ENCODE data around the gene ZNF423.

Gene ZNF423

DNA sequence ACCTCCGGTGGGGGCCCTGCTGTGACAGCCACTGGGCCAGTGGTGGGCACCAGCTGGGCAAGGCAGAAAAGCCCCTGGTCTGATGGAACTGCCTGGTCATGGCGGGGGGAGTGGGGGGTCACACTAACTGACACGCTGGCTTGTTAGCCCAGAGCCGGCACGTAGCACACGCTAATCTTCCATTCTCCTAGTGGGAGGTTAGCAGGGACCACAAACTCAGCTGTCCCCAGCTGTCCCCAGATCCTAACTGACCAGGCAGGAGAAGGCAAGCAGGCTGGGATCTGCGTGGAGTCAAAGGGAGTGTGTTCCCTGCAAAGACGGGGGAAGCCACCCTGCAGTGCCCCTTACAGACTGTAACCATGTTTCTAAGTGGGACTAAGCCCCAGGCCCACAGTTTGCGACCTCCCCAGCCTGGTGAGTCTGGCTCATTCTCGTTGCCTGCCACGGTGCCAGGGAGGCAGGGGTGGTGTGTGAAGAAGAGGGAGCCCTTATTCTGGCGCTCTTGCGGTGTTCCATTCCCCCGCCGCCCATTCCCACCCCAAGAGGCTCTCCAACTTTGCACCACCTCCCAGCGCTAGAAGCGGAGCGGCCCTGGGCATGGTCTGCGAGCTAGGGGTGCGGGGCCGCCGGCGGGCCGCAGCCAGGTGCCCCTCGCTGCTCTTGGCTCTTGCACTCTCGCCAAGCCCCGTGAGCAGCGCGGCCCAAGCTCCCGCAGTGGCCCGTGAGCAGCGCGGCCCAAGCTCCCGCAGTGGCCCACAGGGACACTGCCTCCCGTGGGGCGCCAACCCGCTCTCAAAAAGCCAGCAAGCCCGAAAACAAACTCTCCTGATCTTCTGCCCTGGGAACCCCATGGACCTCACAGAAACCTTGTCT, 12.1 kb upstream of the ZNF423 start:
- no peak for DNase-seq

- no peak for DNase-seq
These were observed 11.3 kb upstream of the ZNF423 start for GRCh38 chr16:49867234-49867633.

DNA sequence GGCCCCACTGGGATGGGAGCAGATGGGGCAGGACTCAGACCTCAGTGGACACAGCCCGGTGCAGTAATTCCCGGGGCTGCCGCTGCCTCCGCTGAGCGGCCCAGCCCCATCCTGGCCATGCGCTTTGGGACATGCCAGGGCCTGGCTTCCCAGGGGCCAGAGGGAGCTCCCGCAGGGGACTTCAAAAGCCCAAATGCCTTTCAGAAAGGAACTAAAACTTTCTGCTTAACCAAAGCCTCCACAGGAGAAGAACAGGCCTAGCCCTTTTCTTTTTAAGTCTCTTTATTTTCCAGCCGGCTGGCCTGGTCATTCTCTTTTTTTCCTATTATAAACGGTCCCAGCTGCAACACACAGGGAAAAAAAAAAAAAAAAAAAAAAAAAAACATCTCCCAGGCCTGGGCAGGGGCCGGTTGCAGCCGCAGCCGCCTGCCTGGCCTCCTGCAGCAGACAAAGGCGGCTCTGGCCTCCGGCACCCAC, 10.7 kb upstream of the ZNF423 start:
- DNase-seq, result no peak

DNA sequence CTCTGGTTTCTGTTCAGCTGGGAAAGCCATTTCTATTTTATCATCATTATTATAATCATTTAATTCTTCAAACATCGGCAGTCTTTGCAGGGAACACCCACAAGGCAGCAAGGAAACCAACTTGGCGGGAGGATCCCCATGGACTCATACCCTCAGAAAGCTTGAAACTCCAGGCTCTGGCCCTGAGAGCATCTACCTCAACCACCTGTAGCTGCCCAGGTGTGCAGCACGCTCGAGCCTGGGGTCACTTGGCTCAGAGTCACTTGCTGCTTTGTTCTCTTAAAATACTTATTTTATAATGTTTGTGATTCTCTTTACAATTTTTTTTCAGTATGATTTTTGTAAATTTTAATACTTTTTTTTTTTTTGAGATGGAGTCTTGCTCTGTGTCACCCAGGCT, 6.8 kb upstream of the ZNF423 start:
- no peak for DNase-seq

DNA sequence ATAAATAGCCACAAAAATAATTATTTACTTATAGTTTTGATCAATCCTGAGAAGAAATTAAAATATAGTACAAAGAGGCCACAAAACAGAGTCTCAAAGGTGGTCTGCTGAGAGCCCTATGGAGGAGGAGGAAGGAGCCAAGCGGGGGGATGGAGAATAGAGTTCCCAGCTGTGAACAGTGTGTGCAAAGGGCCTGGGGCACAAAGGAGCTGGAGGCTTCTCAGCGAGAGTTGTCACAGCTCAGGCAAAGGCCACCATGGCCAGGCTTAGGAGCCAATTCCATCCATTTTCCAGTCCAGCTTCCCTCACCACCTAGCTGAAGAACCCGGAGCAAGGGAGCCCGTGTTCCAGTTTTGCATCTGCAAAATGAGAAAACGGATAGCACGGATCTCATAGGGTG, 5.4 kb upstream of the ZNF423 start:
- no peak for DNase-seq

DNA sequence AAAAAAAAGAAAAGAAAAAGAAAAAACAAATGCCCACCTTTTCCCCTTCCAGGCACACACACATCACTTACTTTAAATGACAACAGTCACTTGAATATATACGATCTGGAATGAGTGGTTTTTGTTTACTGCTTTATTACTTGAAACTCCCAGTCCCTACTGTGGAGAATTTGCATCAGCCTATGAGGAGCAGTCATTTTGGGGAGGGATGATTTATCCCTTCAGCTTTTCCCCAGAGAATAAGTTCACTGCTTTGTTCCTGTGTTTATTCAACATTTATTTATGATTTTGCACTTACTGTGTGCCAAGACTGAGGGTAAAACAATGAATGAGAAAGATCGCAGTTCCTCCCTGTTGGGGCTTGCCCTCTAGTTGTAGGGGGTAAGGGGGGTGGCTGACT, 4.7 kb upstream of the ZNF423 start:
- DNase-seq, result no peak

DNA sequence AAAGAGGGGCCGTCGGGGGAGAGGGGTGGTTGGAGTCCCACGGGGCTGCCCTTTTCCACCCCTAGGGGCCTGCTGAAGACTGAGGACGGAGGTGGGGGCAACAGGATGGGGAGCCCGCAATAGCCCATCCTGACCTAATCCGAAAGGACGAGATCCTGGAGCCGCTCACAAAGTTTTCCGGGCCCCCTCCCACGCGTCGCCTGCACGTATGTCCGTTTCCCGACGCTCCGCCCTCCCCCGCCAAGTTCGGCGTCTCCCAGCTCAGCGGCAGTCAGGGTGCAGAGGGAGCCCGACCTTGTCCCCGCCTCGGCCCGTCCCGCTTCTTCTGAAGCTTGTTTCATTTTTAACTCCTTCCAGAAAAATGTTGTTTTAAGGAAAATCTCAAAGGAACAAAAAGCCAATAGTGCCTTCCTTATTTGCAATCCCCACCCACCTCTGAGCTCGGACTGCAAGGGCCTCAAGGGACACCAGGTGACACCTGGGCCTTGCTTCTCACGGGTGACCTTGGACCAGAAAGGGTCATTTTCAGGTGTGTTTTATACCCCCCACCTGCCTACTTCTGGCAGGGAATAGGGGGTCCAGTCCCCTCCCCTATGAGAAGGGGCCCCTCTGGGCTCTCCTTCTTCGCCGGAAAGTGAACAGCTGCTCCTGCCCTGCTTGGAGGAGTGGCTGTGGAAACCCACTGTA, 3.4 kb upstream of the ZNF423 start:
- DNase-seq, result peak; percentile 29

- peak; percentile 71 for DNase-seq
These were observed 2.5 kb upstream of the ZNF423 start for GRCh38 chr16:49858200-49859124.

DNA sequence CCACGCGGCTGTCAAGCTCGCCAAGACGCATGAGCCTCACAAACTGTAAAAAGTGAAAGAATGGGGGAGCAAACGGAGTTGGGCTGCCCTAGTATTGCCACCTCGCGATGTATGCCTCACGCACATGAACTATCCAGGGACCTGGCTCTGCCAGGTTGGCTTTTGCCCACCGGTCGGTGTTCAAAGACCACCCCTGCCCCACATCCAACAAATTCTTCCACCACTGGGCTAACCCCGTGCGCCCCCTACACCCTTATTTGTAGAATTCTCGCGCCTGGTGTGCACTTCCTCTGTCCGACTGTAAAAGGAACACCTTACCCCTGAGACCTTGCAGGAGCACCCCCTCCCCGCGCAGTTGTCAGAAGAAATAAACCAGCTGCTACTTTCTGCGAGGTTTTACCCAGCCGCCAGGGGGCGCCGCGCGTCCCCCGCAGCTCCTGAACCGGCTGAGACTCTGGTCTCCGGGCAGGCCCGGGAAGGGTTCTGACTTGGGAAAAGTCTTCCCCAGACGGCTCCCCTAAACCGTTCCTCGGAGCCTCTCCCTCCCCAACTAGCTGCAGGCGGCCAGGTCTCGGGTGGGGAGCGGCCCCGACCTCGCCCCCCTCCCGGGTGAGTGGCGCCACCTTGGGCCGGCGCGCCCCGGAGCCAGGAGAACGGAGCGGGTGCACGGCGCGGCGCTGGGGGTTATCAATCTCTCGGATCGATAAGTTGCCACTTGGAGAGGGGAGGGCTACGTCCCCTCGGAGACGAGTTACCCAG, 1.7 kb upstream of the ZNF423 start:
- peak; percentile 59 for DNase-seq

- peak; percentile 47 for DNase-seq
These were observed 889 bp upstream of the ZNF423 start for GRCh38 chr16:49856672-49857330.

GRCh38 chr16:49855280-49855821, 561 bp downstream of the ZNF423 start:
- peak; percentile 61 for DNase-seq

GRCh38 chr16:49854796-49855203, 1.1 kb downstream of the ZNF423 start:
- peak; percentile 37 for DNase-seq

- no peak for DNase-seq
These were observed 1.6 kb downstream of the ZNF423 start for GRCh38 chr16:49854188-49854795.

DNA sequence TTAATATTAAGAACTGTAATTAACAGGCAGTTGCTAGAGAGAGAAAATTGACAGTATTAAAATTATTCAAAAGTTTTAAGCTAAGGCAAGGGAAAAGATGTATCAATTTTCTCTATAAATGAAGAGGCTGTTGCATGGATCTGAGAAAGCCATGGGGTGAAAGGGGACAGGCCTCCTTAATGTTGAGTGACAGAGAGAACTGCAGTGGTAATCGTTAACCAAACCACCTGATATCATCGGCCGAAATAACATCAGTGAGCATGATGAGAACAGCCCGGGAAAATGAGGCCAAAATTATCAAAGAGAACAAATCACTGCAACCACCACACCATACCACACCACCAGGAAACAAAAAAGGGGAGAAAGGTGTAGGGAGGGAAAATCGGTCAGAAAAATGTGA, 3.6 kb downstream of the ZNF423 start:
- no peak for DNase-seq

DNA sequence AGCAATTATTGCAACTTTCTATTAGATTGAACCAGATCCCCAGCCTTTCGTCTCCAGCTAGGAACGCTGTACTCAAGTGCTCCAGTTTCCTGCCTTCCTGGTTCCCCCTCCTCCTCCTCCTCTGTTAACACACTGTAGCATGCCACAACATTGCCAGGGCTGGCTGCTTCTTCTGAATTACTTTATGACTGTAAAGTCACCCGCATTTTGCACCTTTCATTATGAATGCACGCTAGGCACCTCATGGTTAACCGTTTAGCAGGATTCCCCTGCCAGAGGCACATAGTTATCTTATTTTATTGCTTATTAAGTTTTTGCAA, 4.5 kb downstream of the ZNF423 start:
- no peak for DNase-seq

DNA sequence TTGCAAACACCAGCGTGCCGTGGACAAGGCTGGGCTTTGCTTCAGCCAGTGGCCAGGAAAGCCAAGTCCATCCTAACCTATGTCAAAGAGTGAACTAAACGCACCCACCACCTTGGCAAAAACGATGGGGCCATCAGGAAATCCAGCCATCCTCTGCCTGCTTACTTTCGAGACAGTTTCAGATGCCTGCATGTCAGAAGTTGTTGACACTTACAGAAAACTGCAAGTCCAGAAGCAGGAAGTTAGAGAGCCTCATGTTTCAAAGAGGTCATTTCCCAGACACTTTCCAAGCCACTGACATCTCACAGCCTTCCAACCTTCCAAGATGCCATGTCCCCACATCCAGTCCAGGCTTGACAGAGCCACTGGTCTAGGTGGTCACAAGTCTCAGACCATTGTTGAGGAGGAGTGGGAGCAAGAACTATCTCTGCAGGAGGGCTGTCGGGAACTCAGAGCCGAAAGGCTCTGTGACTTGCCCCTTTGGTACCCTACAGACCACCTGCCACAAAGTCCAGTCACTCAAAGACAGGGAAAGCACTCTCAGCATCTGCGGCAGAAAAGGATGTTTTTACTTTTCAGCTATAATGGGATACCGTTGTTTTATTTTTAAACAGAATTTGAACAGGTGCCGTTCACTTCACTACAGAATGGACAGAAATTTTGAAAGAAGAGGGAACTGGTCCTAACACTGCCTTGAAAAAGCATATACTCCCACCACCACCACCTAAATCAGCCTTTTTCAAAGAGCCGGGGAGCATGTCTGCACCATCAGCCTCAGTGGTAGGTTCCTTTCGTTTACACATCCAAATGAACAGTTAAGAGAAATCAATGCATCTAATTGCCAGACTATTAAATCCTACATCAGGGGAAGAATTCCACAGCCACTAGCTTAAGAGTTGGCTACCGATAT, 5.1 kb downstream of the ZNF423 start:
- no peak for DNase-seq

DNA sequence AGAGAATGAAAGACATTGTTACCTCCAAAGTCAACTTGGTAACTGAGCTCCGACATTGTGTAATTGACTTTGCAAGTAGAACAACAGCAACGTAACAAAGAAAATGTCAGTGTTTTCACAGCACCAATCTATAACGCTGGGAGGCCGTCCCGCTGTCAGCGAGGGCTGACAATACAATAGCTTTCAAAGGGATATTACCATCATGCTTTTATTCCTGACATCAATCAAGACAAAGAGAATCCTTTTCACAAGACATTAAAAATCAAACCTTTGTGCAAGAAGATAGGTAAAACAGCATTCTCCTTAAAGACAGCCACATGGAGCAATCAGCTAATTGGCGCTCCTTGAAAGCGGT, 6.2 kb downstream of the ZNF423 start:
- DNase-seq, result no peak

DNA sequence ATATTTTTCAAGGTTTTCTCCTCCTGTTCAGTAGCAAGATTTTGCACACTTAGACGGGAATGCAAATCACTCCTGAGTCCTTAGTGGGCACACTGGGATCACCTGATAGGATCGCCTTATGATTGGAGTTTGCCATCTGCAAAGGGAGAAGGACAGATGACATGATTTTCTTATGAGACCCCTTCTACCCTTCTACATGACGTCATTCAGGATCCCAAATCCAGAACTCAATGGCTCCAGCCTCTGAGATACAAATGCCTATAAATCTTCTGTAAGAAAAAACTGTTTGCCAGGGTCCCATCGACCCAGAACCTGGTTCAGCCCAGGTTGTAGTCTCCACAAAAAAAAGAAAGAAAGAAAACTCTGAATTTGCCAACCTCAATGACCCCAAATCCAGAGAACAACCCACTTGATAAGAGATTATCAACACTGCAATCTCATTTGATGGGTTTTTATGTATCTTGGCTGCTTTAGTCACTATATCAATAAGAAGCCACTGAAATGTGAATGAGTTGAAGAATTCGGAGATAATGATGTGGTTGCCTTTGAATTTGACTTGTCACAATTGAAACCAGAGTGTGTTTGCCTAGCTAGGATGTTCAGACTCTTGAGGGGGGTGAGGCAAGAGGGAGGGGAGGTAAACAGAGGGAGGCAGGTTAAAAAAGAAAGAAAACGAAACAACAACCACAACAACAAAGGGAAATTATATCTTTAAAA, 6.7 kb downstream of the ZNF423 start:
- DNase-seq, result no peak

DNA sequence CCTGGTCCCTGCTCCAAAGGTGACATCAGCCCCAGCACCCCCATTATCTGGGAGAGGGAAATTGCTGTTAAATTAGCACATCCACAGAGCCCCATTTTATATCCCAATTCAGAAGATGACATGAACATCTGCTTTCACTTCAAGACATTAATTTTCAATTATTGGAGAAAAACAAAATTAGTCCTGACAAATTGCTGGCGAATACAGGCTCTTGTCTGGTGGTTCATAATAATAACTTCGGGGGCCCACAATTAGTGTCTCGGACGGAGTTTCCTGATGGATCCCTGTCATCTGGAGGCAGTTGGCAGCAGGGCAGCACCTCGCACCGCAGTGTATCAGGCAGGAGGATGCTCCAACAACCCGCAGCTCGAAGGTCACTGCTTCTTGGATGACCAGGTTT, 7.4 kb downstream of the ZNF423 start:
- no peak for DNase-seq

DNA sequence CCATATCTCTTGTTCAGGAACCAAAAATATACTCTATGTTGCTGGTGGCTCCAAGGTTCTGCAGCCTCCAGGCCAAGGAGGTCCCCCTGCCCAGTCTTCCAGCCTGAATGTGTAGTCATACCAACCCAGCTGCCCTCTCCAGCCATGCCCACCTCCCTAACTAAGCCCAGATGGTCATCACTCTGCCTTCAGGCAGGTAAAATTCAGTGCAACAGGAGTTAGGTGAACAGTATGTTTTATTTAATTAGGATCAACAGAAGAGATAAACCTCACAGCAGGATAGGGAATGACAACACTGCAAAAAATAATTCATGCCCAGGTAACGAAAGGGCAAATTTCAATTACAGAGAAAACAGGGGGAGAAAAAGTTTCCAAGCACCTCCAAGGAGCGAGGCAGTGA, 9.1 kb downstream of the ZNF423 start:
- DNase-seq, result no peak

Measured in stimulated activated CD4-positive, alpha-beta T cell treated with anti-CD3 and anti-CD28 coated beads, Interleukin-15, amount 100 ng/mL, for 24 hours (primary cell).